Hematopoietic multipotent progenitor cell treated with erythropoietin and hydrocortisone succinate and interleukin-3 and kit ligand, for 15 days (in vitro differentiated cells): ENCODE results near the gene FBXL19.

ENCODE experiments used
- DNase-seq: peaks from one replicate; pipeline ENCODE4 v3.0.0-alpha.2; 2015; ENCODE audit warnings: low spot score

FBXL19 gene

DNA sequence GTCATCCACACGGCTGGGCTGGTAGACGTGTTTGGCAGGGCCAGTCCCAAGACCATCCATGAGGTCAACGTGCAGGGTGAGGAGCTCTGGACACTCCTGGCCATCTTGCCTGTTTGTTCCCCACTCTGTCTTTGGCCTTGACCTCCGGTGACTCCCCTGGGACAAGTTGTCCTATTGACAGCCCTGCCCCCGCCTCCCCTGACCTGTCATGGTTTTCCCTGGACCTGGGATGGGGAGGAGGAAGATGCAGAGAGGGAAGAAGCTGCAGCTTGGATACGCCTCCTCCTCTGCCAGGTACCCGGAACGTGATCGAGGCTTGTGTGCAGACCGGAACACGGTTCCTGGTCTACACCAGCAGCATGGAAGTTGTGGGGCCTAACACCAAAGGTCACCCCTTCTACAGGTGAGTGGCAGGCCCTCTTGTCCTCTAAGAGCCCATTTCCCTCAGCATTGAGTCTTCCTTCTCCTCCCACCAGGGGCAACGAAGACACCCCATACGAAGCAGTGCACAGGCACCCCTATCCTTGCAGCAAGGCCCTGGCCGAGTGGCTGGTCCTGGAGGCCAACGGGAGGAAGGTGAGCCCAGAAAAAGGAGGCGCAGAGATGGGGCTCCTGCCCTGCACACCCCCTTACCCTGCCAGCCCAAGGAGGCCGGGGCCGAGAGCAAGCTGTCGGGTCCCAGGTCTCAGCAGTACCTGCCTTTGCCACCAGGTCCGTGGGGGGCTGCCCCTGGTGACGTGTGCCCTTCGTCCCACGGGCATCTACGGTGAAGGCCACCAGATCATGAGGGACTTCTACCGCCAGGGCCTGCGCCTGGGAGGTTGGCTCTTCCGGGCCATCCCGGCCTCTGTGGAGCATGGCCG is 63.0 kb downstream of the FBXL19 start:
- DNase-seq, result no peak

DNA sequence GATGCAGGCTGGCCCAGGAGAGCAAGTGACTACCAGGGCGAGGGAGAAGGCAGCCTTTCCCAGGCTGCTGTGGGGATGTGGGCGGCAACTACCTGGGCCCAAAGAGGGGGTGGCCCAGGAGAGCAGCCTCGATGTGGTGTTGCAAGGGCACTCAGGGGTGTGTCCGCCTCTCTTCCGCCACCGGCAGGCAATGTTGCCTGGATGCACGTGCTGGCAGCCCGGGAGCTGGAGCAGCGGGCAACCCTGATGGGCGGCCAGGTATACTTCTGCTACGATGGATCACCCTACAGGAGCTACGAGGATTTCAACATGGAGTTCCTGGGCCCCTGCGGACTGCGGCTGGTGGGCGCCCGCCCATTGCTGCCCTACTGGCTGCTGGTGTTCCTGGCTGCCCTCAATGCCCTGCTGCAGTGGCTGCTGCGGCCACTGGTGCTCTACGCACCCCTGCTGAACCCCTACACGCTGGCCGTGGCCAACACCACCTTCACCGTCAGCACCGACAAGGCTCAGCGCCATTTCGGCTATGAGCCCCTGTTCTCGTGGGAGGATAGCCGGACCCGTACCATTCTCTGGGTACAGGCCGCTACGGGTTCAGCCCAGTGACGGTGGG is 64.3 kb downstream of the FBXL19 start:
- DNase-seq, result no peak

DNA sequence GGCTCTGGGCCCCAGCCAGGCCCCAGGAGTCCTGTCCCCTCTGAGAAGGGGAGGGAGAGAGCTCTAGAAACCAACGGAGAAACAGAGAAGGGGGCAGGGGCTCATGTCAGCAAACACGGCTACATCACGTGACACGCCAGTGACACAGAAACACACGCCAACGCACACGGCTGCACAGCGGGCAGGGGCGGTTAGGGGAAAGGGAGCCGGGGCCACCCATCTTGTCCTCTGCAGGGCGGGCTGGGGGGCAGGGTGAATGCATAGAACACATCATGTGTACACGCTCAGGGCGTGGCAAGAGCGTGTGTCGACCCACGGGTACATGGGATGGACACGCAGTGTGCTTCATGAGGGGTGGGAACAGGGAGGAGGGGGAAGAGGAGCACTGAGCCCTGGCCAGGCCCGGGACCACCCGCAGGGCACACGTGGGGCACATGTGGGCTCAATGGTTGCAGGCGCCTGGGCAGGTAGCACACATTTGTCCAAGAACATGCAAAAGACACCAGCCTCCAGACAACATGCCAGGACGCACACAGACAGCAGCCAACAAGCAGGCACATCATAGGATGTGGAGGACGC is 66.2 kb downstream of the FBXL19 start:
- no peak for DNase-seq

DNA sequence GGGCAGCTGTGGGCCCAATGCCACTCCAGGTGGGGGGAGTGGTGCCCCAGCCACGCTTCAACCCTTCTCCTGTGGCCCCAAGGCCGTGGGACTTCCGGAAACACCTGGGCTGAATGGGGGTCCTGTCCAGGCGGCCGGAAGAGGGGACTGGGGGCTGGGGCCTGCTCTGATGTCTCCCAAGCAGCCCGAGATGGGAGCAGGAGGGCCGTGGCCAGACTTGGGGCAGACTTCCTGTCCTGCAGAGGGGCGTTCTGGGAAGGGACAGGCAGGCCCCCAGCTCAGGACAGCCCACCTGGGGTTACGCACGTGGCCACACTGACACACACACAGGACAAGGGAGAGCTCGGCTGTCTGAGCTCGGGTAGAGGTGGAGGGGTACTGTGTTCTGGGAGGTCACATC is 66.7 kb downstream of the FBXL19 start:
- DNase-seq, result no peak

DNA sequence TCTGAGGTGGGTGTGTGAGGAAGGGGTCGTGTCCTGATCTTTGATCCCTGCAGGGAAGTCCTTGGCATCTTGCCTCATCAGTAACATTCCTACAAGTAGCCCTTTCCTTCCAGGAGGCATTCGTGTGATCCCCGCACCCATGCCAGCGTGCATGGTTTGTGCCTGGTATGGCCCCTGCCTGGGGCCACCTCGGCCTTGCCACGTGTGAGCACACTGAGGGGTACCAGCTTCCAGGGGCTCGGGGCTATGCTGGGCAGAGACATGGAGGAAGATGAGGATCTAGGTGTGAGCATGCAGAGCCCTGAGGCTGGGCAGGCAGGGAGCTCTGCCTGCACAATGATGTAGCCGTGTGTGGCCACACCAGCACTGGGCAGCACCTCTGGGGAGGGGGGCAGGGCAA is 67.7 kb downstream of the FBXL19 start:
- DNase-seq, result no peak

DNA sequence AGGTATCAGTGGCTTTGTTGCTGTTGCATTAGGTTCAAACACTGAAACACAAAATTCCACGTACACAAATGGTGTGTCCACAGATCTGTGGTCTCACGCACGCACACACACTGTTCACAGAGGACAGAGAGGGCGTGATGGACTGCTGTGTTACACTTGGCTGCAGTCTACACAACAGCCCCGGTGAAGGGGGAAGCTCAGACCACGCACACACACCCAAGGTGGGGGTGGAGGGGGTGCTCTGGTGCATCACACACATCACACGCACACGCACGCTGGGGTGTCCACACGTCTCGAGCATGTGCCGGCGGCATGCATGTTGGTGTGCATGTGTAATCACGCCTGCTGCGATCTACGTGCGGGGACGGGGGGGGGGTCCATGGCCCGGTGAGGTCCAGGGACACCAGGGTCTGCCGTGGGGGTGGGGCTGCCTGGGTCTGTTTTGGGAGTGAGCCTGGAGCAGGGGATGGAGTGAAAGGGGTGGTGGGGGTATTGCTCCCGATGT is 69.0 kb downstream of the FBXL19 start:
- DNase-seq, result no peak

DNA sequence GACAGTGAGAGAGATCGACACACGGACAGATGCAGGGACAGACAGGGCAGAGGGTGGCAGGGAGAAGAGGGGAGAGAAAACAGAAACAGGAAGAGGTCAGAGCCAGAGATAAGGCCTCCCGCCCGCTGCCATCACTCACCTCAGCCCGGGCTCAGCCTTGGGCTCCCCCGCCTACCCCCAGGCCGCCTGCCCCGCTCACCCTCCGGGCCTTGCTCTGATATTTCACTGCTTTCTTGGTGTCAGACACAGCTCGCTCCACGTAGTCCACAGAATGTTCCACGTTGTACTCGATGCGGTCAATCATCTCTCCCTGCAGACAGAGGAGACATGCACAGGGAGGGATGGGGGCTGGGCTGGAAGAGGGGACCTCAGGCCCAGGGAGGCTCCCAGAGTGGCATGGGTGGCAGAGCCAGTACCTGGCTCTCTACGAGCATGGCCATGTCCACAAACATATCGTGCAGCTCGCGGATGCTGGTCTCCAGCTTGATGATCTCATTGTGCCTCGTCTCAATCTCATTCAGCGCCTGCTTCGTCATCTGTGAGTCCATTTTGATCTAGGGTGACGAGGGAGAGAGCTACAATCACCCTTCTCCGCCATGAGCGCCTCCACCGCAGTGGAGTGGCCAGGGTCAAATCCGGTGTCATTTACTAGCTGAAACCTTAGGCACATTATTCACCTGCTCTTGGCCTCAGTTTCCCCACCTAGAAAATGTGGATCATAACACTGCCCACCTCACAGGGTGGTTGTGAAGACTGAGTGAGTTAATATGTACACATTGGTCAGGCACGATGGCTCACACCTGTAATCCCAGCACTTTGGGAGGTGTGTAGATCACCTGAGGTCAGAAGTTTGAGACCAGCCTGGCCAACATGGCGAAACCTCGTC is 69.8 kb downstream of the FBXL19 start:
- DNase-seq, result no peak

DNA sequence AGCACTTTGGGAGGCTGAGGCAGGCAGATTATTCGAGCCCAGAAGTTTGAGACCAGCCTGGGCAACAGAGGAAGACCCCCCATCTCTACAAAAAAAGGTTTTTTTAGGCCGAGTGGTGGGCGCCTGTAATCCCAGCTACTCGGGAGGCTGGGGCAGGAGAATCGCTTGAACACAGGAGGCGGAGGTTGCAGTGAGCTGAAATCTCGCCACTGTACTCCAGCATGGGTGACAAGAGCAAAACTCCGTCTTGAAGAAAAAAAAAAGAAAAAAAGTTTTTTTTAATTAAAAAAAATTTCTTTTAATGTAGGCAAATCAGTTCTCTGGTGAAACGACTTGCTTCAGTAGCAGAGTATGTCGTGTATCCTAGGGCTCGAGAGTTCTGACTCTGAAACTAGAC is 72.6 kb downstream of the FBXL19 start:
- DNase-seq, result no peak

DNA sequence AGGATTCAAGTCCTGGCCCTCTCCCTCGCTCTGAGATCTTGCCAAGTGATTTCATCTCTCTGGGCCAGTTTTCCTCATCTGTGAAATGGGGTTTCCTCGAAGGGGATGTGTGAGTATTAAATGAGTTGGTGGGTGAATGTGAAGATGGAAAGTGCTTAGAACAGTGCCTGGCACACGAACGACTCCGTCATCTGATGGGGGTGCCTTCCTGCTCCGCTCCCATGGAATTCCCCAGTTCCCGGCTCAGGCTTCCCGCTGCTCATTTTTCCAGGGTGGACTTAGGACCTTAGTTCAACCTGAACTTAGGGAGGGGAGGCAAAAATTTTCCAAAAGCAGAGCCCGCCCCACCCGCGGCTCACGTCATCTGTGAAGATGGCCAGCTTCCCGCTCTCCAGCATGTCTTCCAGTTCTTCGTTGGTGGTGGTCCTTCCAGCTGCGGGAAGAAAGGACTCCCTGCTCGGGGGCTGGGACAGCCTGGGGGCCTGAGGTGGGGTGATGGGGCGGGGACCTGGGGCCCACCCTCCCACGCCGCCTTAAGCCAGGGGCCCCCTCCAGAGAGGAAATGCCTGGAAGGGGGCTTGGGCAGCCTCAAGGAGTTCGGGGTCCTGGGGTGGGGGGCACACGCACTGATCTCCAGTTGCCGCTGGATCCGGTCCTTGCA is 73.1 kb downstream of the FBXL19 start:
- no peak for DNase-seq

DNA sequence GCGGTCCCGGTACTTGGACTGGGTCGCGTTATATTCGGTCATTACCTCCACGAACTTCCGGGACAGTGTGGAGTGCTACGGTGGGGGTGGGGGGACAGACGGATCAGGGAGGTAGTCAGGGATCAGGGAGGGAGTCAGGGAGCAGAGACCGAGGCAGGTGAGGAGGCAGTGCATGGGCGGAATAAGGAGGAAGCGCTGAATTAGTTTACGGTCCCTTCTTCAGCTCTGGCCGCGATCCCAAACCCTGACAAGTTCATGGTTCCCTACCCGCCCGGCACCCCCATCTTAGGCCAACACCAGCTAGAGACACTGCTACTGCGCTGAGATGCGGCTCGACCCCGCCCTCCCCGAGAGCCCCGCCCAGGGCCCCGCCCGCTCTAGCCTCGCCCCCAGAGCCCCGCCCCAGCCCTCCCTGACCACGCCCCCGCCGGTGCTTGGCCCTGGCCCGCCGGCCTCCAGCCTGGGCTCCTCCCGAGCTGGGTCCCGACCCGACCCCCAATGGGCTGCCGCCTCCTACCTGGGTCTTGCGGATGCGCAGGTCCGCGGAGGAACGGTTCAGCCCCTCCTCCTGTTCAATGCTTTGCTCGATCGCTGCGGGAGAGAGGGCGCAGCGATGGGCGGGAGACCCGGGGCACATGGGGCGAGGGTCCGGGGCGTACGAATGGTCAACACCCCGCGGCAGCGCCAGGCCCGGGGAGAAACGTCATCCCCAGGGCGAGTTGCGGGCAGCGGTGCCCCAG is 73.8 kb downstream of the FBXL19 start:
- DNase-seq, result peak; percentile 80

DNA sequence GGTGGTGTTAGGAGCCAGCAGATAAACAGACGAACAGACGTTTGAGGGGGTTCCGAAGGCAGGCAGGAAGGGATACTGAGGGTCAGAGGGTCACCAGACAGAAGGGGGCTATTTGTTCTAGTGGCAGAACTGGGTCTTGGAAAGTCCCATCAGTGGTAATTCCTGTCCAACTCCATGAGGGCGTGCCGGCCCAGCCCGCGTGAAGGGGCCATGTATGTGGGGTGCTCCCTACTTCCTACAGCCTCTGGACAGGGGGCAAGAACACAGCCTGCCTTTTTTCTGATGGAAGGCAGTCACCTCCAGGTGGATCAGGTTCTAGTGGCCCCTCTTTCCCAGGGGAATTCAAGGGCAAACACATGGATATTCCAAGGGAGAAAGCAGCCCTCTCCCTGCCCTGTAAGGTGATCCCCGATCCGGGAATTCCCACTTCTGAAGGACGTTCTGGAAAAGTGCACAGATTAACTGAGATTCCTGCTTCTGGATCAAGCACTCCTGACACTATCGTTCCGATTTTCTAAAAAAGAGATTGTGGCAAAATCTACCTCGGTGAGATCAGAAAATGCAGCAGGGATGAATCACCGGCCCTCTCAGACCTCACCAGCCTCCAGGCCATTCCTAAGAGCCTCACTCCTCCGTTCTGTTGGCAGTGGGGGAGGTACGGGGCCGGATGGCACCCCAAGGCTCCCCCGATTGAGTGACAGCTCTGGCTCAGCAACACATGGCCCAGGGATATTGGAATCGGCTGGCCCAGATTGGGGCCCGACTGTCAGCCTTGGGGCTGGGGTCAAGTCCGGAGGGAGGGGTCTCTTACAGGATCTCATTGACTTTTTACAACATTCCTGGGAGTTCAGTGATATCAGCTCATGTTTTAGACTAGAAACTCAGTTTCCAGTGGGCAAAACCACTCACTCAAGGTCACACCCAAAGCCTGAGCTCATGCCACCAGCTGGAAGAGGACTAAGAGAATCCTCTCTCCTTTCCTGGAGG is 74.6 kb downstream of the FBXL19 start:
- DNase-seq, result no peak
